ENCODE data around the gene ATP8B3. TPM values are rescaled to one million over a fixed set of nuclear protein-coding genes. Genes with fewer than 3 reads are reported as not detected.

Gene ATP8B3
- total and polyA plus RNA-seq, 7 donors, result 0.06 to 0.30 (median 0.17) TPM; not detected in 1

GRCh38 chr19:1752757-1753728 is 59.0 kb downstream of the ATP8B3 start, which contains the start of gene ONECUT3:
Gene ONECUT3, plus strand, starts transcription at chr19:1753506. Its CDS starts 157 bp downstream, at chr19:1753663.
- WGBS, 3 donors, result 1 to 2% (median 1%) methylated on average over 44 to 77 of the region's 77 CpGs
- H3K4me1 ChIP-seq, result peaks cover 11% of the 10 kb centered on the region

GRCh38 chr19:1752009-1752756 is 59.9 kb downstream of the ATP8B3 start:
- Histone ChIP-seq H3K4me3 (no peak overlapping the region), H3K9me3 (no peaks in the 10 kb centered on the region), H3K36me3 (ENCODE audit: insufficient read depth in 1 of 2, low read depth in 1 of 2) (no peaks in the 10 kb centered on the region), H3K27me3 (ENCODE audit: insufficient read depth in 3 of 3, low read length in 2 of 3) (peaks cover 6 to 86% (median 52%) of the 10 kb centered on the region in 3 donors), H3K27ac (no peak overlapping the region), H3K4me1 (peaks cover 11% of the 10 kb centered on the region)
- 3 to 4% (median 3%) methylated on average over 14 to 16 of the region's 16 CpGs for WGBS, 3 donors
- TF ChIP-seq CTCF (IDR thresholded peaks at IDR 0.05), result no peak
- intact Hi-C loops (cut with DNase I), result no loop called here
- no peak for ATAC-seq
- no peak for DNase-seq

More at GRCh38 chr19:1752757-1753728, 59.0 kb downstream of the ATP8B3 start, which contains the start of gene ONECUT3:
- no peaks in the 10 kb centered on the region for H3K36me3 ChIP-seq (ENCODE audit: insufficient read depth in 1 of 2, low read depth in 1 of 2)
- intact Hi-C loops (cut with DNase I), result no loop called here
- no peak within 1 kb of the TSS for H3K27ac ChIP-seq
- TF ChIP-seq CTCF (IDR thresholded peaks at IDR 0.05), result no peak
- no peak for DNase-seq
- no peaks in the 10 kb centered on the region for H3K9me3 ChIP-seq
- peaks cover 6 to 88% (median 52%) of the 10 kb centered on the region in 3 donors for H3K27me3 ChIP-seq (ENCODE audit: insufficient read depth in 3 of 3, low read length in 2 of 3)
- H3K4me3 ChIP-seq, result no peak within 1 kb of the TSS
- no peak for ATAC-seq

- Histone ChIP-seq H3K36me3 (ENCODE audit: insufficient read depth in 1 of 2, low read depth in 1 of 2) (no peaks in the 10 kb centered on the region), H3K27me3 (ENCODE audit: insufficient read depth in 3 of 3, low read length in 2 of 3) (peaks cover 6 to 86% (median 49%) of the 10 kb centered on the region in 3 donors), H3K4me1 (peaks cover 11% of the 10 kb centered on the region), H3K9me3 (no peaks in the 10 kb centered on the region), H3K27ac (no peak overlapping the region), H3K4me3 (no peak overlapping the region)
- DNase-seq, result no peak
- intact Hi-C loops (cut with DNase I), result no loop called here
- no peak for TF ChIP-seq CTCF (IDR thresholded peaks at IDR 0.05)
- WGBS, 3 donors, result 3 to 6% (median 4%) methylated on average over 16 of the region's 16 CpGs
- ATAC-seq, result no peak
Measured at GRCh38 chr19:1751367-1752008, 60.6 kb downstream of the ATP8B3 start.

GRCh38 chr19:1750343-1751021 is 61.6 kb downstream of the ATP8B3 start:
- peaks cover 6 to 81% (median 49%) of the 10 kb centered on the region in 3 donors for H3K27me3 ChIP-seq (ENCODE audit: insufficient read depth in 3 of 3, low read length in 2 of 3)
- WGBS, 3 donors, result 0 to 5% (median 2%) methylated on average over 14 of the region's 14 CpGs
- ATAC-seq (no peak), DNase-seq (no peak)
- no peaks in the 10 kb centered on the region for H3K9me3 ChIP-seq
- H3K4me1 ChIP-seq, result peaks cover 11% of the 10 kb centered on the region
- TF ChIP-seq CTCF (IDR thresholded peaks at IDR 0.05), result no peak
- no peak overlapping the region for H3K27ac ChIP-seq
- no peak overlapping the region for H3K4me3 ChIP-seq
- intact Hi-C loops (cut with DNase I), result no loop called here
- H3K36me3 ChIP-seq (ENCODE audit: insufficient read depth in 1 of 2, low read depth in 1 of 2), result no peaks in the 10 kb centered on the region
